RWPE2 (cell line): ENCODE data around the gene GRK6.

Source experiments
- ATAC-seq: fragments of 200-7000 bp; cut with Tn5 transposase; 3 replicates; pipeline ENCODE4 v1.9.1; 2021; ENCODE audit warnings: low read depth
- DNase-seq: peaks from one replicate; pipeline ENCODE4 v3.0.0-alpha.2; 2020; ENCODE audit warnings: low spot score
- H3K27ac ChIP-seq: fragments of 450-650 bp; 2 replicates; pipeline ENCODE4 v1.5.1; 2017; ENCODE audit warnings: mild to moderate bottlenecking; ENCODE audit not compliant: poor library complexity, severe bottlenecking
- H3K27me3 ChIP-seq: fragments of 250-450 bp; sonication (Bioruptor Pico); 2 replicates; pipeline ENCODE4 v1.5.1; 2021; ENCODE audit warnings: mild to moderate bottlenecking, moderate library complexity; ENCODE audit not compliant: insufficient read depth, poor library complexity, severe bottlenecking
- H3K36me3 ChIP-seq: fragments of 250-450 bp; sonication (Bioruptor Pico); 2 replicates; pipeline ENCODE4 v1.5.1; 2020; ENCODE audit warnings: low read depth, mild to moderate bottlenecking, moderate library complexity
- H3K4me1 ChIP-seq: fragments of 250-450 bp; sonication (Bioruptor Pico); 2 replicates; pipeline ENCODE4 v1.5.1; 2021; ENCODE audit warnings: mild to moderate bottlenecking, moderate library complexity; ENCODE audit not compliant: insufficient read depth, poor library complexity, severe bottlenecking
- H3K4me3 ChIP-seq: fragments of 250-450 bp; sonication (Bioruptor Pico); 2 replicates; pipeline ENCODE4 v1.5.1; 2021; ENCODE audit warnings: mild to moderate bottlenecking, moderate library complexity; ENCODE audit not compliant: severe bottlenecking
- H3K9me3 ChIP-seq: fragments of 250-450 bp; sonication (Bioruptor Pico); 2 replicates; pipeline ENCODE4 v1.5.1; 2021; ENCODE audit warnings: mild to moderate bottlenecking, moderate library complexity; ENCODE audit not compliant: severe bottlenecking
- CTCF ChIP-seq: fragments of 450-650 bp; IDR thresholded peaks from one replicate; pipeline ENCODE4 v1.5.1; 2017; ENCODE audit warnings: mild to moderate bottlenecking, moderate library complexity; ENCODE audit not compliant: poor library complexity, severe bottlenecking

Gene GRK6

GRCh38 chr5:177429248-177430040 is 3.0 kb downstream of the GRK6 start:
- Histone ChIP-seq H3K9me3 (no peaks in the 10 kb centered on the region), H3K27ac (no peak overlapping the region), H3K4me1 (peaks cover 3% of the 10 kb centered on the region), H3K36me3 (peaks cover 40% of the 10 kb centered on the region), H3K27me3 (no peaks in the 10 kb centered on the region), H3K4me3 (no peak overlapping the region)
- ATAC-seq = no peak
- no peak for DNase-seq
- TF ChIP-seq CTCF = no peak

GRCh38 chr5:177430140-177430951 is 3.9 kb downstream of the GRK6 start:
- H3K4me3 ChIP-seq = no peak overlapping the region
- H3K27ac ChIP-seq = no peak overlapping the region
- H3K4me1 ChIP-seq = peaks cover 3% of the 10 kb centered on the region
- no peaks in the 10 kb centered on the region for H3K9me3 ChIP-seq
- DNase-seq (no peak), ATAC-seq (no peak)
- TF ChIP-seq CTCF = no peak
- H3K36me3 ChIP-seq = peaks cover 49% of the 10 kb centered on the region
- H3K27me3 ChIP-seq = no peaks in the 10 kb centered on the region

GRCh38 chr5:177430972-177431316 is 4.5 kb downstream of the GRK6 start:
- H3K4me3 ChIP-seq = no peak overlapping the region
- peaks cover 55% of the 10 kb centered on the region for H3K36me3 ChIP-seq
- H3K9me3 ChIP-seq = no peaks in the 10 kb centered on the region
- H3K27me3 ChIP-seq = no peaks in the 10 kb centered on the region
- DNase-seq = no peak
- H3K4me1 ChIP-seq = no peaks in the 10 kb centered on the region
- no peak for ATAC-seq
- H3K27ac ChIP-seq = no peak overlapping the region
- no peak for TF ChIP-seq CTCF

GRCh38 chr5:177431317-177432142 is 5.1 kb downstream of the GRK6 start:
- no peak overlapping the region for H3K27ac ChIP-seq
- H3K36me3 ChIP-seq = peaks cover 58% of the 10 kb centered on the region
- H3K27me3 ChIP-seq = no peaks in the 10 kb centered on the region
- no peak for ATAC-seq
- H3K9me3 ChIP-seq = no peaks in the 10 kb centered on the region
- no peak for TF ChIP-seq CTCF
- no peaks in the 10 kb centered on the region for H3K4me1 ChIP-seq
- DNase-seq = no peak
- H3K4me3 ChIP-seq = no peak overlapping the region
